Caco-2 (cell line): ENCODE measurements around the gene PPP1R26. TPM values are rescaled to one million over a fixed set of nuclear protein-coding genes. Genes with fewer than 3 reads are reported as not detected.
"Not testable (repeated sequence)": the region's sequence is repeated elsewhere in the genome, so short reads cannot be mapped to it uniquely, and the experiment has no call there.

Source experiments
- BruUV-seq: library from RNA; stranded (reverse); fragments of 400-500 nt; replicated peaks from 2 replicates; lab custom pipeline; 2021; lab: Mats Ljungman, UMichigan
- CTCF ChIA-PET: fragments of 300-600 bp; sonication (Branson Sonifier 250); formaldehyde crosslinking; loops from one replicate; lab custom pipeline; 2022; ENCODE audit warnings: antibody characterized with exemption; lab: Charles Lee
- POLR2A ChIA-PET: fragments of 300-600 bp; sonication (Branson Sonifier 250); formaldehyde crosslinking; loops from one replicate; lab custom pipeline; 2022; ENCODE audit warnings: antibody characterized with exemption; lab: Charles Lee
- DNase-seq, 2 experiments: peaks; one replicate each; pipeline versions ENCODE4 v3.0.0 to v3.0.0-alpha.2; 2020 to 2022
- H3K27me3 ChIP-seq: replicated peaks from 2 replicates; pipeline ENCODE4 v1.6.0; 2011; ENCODE audit warnings: low read length; ENCODE audit not compliant: control insufficient read depth, insufficient read depth
- H3K36me3 ChIP-seq: 2 replicates; pipeline ENCODE4 v1.5.1; 2011; ENCODE audit warnings: low read length; ENCODE audit not compliant: control insufficient read depth, insufficient read depth
- H3K4me1 ChIP-seq: fragments of 250-450 bp; sonication (Bioruptor Pico); 2 replicates; pipeline ENCODE4 v1.5.1; 2020; ENCODE audit warnings: mild to moderate bottlenecking
- H3K4me3 ChIP-seq: 2 replicates; pipeline ENCODE4 v1.5.1; 2011; ENCODE audit warnings: low read depth, mild to moderate bottlenecking, control low read depth, low read length
- H3K9me3 ChIP-seq: fragments of 250-450 bp; sonication (Bioruptor Pico); 2 replicates; pipeline ENCODE4 v1.5.1; 2020; ENCODE audit warnings: mild to moderate bottlenecking, moderate library complexity
- H3K27ac Mint-ChIP-seq: one replicate; pipeline ENCODE4 v1.8.0; 2022; ENCODE audit warnings: mixed read lengths; ENCODE audit not compliant: unreplicated experiment
- H3K27me3 Mint-ChIP-seq: one replicate; pipeline ENCODE4 v1.8.0; 2022; ENCODE audit warnings: mixed read lengths; ENCODE audit not compliant: insufficient read depth, unreplicated experiment
- H3K36me3 Mint-ChIP-seq: one replicate; pipeline ENCODE4 v1.8.0; 2022; ENCODE audit warnings: mild to moderate bottlenecking, mixed read lengths; ENCODE audit not compliant: insufficient read depth, unreplicated experiment
- H3K4me1 Mint-ChIP-seq: one replicate; pipeline ENCODE4 v1.8.0; 2022; ENCODE audit warnings: low read depth, mixed read lengths; ENCODE audit not compliant: unreplicated experiment
- H3K4me3 Mint-ChIP-seq: one replicate; pipeline ENCODE4 v1.8.0; 2022; ENCODE audit warnings: mild to moderate bottlenecking, moderate library complexity, mixed read lengths; ENCODE audit not compliant: unreplicated experiment
- H3K9me3 Mint-ChIP-seq: one replicate; pipeline ENCODE4 v1.8.0; 2022; ENCODE audit warnings: mixed read lengths; ENCODE audit not compliant: unreplicated experiment
- intact Hi-C: fragments of 100-400 bp; cut with micrococcal nuclease; formaldehyde crosslinking; loops from one replicate; pipeline ENCODE4 v1.10.0; 2022; ENCODE audit not compliant: unreplicated experiment
- total RNA-seq: library from RNA; stranded (reverse); gene quantifications from 2 replicates; pipeline ENCODE4 v1.2.3, GENCODE V29; 2022
- TF ChIP-seq, protein P1 (sequence below), 2 experiments: fragments of 200-600 bp in 1 of 2; IDR thresholded peaks; 1 replicate in 1 of 2; 2 replicates in 1 of 2; pipeline versions ENCODE4 v1.5.1 to v1.8.0; 2011 to 2022; ENCODE audit warnings: antibody characterized with exemption in 1 of 2, control low read depth in 1 of 2, inconsistent platforms in 1 of 2, low read depth in 1 of 2, low read length in 1 of 2, mild to moderate bottlenecking in 1 of 2, moderate library complexity in 1 of 2; ENCODE audit not compliant: insufficient read depth in 1 of 2, severe bottlenecking in 1 of 2, unreplicated experiment in 1 of 2

The PPP1R26 gene
- total RNA-seq, 1 experiment from 2014 or later = 24.3 TPM

DNA sequence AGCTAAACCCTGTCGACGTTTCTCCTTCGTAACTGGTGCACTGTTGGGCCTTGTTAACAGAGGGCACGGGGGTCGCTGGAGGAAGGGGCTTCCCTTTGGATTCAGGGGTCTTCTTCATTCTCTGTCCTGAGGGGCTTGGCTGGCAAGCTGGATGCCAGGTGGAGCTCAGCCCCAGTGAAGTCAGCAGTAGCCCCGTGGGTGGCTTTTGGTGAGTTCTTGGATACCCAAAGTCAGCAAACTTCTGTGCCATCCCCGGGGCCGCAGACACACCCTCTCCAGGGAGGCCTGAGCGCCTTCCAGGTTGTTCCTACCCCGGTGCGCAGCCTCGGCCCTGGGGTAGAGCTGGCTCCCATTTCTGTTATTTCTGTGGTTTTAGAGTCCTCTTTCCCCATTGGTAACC is 54.1 kb downstream of the PPP1R26 start:
- H3K27me3 Mint-ChIP-seq = peaks cover 22% of the 10 kb centered on the region
- BruUV-seq = no TSS peak
- no peak overlapping the region for H3K4me3 Mint-ChIP-seq
- intact Hi-C loops = no loop called here
- H3K27me3 ChIP-seq = no peaks in the 10 kb centered on the region
- TF ChIP-seq, protein P1, sequence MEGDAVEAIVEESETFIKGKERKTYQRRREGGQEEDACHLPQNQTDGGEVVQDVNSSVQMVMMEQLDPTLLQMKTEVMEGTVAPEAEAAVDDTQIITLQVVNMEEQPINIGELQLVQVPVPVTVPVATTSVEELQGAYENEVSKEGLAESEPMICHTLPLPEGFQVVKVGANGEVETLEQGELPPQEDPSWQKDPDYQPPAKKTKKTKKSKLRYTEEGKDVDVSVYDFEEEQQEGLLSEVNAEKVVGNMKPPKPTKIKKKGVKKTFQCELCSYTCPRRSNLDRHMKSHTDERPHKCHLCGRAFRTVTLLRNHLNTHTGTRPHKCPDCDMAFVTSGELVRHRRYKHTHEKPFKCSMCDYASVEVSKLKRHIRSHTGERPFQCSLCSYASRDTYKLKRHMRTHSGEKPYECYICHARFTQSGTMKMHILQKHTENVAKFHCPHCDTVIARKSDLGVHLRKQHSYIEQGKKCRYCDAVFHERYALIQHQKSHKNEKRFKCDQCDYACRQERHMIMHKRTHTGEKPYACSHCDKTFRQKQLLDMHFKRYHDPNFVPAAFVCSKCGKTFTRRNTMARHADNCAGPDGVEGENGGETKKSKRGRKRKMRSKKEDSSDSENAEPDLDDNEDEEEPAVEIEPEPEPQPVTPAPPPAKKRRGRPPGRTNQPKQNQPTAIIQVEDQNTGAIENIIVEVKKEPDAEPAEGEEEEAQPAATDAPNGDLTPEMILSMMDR (IDR thresholded peaks at IDR 0.05; ENCODE audit: insufficient read depth in 1 of 2, low read depth in 1 of 2, low read length in 1 of 2, severe bottlenecking in 1 of 2, unreplicated experiment in 1 of 2) = no peak
- no peak overlapping the region for H3K4me3 ChIP-seq
- H3K9me3 ChIP-seq = no peaks in the 10 kb centered on the region
- DNase-seq = no peak
- ChIA-PET CTCF (no interaction called here), POLR2A (no interaction called here)
- H3K36me3 Mint-ChIP-seq = no peaks in the 10 kb centered on the region
- no peak overlapping the region for H3K27ac Mint-ChIP-seq
- H3K4me1 ChIP-seq = no peaks in the 10 kb centered on the region
- peaks cover 7% of the 10 kb centered on the region for H3K4me1 Mint-ChIP-seq
- no peaks in the 10 kb centered on the region for H3K9me3 Mint-ChIP-seq
- H3K36me3 ChIP-seq = no peaks in the 10 kb centered on the region

DNA sequence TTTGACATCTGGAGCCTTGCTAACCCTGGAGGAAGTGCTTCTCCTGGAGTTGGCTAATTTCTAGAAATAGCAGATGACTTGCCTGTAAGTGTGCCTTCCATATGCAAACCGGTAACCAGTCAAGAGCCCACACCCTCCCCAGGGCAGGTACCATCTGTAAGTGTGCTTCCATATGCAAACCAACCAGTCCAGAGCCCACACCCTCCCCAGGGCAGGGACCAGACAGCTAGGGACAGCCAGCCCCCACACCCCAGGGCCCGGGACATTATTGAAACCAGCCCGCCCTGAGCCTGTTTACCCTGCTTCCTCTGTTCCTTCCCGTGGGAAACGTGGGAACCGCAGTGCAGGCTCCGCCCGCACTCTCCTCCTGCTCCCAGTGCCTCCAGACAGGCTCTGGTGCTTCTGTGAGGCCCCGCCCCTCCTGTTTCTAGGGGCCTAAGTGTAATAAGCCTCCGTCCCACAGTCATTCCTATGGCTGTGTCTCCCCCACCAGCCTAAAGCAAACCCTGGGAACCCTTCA is 54.7 kb downstream of the PPP1R26 start:
- intact Hi-C loops, H3K27me3 ChIP-seq, H3K36me3 Mint-ChIP-seq, DNase-seq, H3K4me1 Mint-ChIP-seq, BruUV-seq, H3K4me1 ChIP-seq, CTCF ChIA-PET, H3K36me3 ChIP-seq, POLR2A ChIA-PET, H3K27ac Mint-ChIP-seq, H3K9me3 Mint-ChIP-seq, H3K4me3 Mint-ChIP-seq, H3K4me3 ChIP-seq, H3K9me3 ChIP-seq: not testable (repeated sequence)
- H3K27me3 Mint-ChIP-seq = peaks cover 25% of the 10 kb centered on the region

DNA sequence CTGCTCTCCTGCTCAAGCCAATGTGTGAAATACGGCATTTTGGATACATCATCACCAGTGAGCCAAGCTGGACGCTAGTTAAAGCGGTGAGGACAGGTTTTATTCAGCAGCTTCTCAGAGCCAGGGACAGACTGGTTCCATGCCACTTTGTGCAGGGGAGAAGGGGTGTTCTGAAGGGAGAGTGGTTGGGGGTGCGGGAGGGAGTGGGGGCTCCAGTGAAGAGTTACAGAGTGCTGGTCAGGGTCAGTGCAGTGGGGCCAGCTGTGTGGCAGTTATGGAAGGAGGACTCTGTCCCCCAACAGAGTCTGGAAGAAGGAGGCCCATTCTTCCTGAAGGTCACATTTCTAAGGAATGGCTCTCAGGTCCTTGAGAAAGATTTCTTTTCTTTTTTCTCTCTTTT is 55.2 kb downstream of the PPP1R26 start:
- H3K27ac Mint-ChIP-seq, H3K9me3 Mint-ChIP-seq, BruUV-seq, intact Hi-C loops, H3K4me1 ChIP-seq, DNase-seq, H3K27me3 ChIP-seq, H3K36me3 ChIP-seq, H3K36me3 Mint-ChIP-seq, H3K4me3 Mint-ChIP-seq, H3K9me3 ChIP-seq, H3K4me1 Mint-ChIP-seq, CTCF ChIA-PET, H3K4me3 ChIP-seq, POLR2A ChIA-PET: not testable (repeated sequence)
- peaks cover 28% of the 10 kb centered on the region for H3K27me3 Mint-ChIP-seq

DNA sequence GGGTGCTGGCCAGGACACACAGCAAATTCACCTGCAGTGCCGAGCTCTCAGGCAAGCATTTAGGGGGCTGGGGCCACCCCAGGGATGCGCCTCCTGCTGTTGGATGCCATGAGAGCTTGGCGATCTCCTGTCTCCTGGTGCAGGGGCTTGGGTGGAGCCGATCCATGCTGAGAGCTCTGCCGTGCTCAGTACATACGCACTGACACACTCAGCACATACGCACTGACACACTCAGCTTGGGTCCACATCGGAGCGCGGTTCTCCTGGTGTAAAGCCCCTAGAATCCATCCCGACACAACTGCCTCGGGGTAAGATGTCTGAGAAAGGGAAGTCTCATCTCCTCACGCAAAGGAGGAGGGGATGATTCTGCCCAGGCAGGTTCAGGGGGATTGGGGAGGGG is 56.0 kb downstream of the PPP1R26 start:
- intact Hi-C loops, H3K36me3 Mint-ChIP-seq, H3K36me3 ChIP-seq, H3K4me3 ChIP-seq, POLR2A ChIA-PET, DNase-seq, H3K4me3 Mint-ChIP-seq, H3K4me1 Mint-ChIP-seq, CTCF ChIA-PET, H3K9me3 ChIP-seq, H3K27me3 ChIP-seq, BruUV-seq, H3K27ac Mint-ChIP-seq, H3K9me3 Mint-ChIP-seq, H3K4me1 ChIP-seq: not testable (repeated sequence)
- peaks cover 33% of the 10 kb centered on the region for H3K27me3 Mint-ChIP-seq
